Keratinocyte (primary cell): ENCODE measurements around the gene AKAP13.

Source experiments
- CTCF ChIP-seq, 3 experiments: IDR thresholded peaks in 1 of 3; conservative IDR thresholded peaks in 1 of 3; optimal IDR thresholded peaks in 1 of 3; 2 replicates in 2 of 3; 3 replicates in 1 of 3; pipeline versions ENCODE3 to v1.5.1; 2011; ENCODE audit warnings: low read length in 3 of 3, mild to moderate bottlenecking in 3 of 3, moderate library complexity in 2 of 3, control low read depth in 1 of 3, inconsistent platforms in 1 of 3; ENCODE audit not compliant: insufficient read depth in 2 of 3; ENCODE audit errors: extremely low read depth in 1 of 3
- EZH2 ChIP-seq: IDR thresholded peaks from one replicate; pipeline ENCODE4 v1.6.1; 2012; ENCODE audit warnings: inconsistent platforms, mild to moderate bottlenecking, low read length, moderate library complexity

- no peak for TF ChIP-seq CTCF (optimal IDR thresholded peaks at IDR 0.05 in 1 of 3, IDR thresholded peaks at IDR 0.05 in 1 of 3, conservative IDR thresholded peaks at IDR 0.05 in 1 of 3; ENCODE audit: extremely low read depth in 1 of 3, insufficient read depth in 2 of 3, low read length in 3 of 3)
- TF ChIP-seq EZH2: no peak
These were observed 364.6 kb downstream of the AKAP13 start for GRCh38 chr15:85745023-85745422.
